ENCODE data around the gene LSP1.

GRCh38 chr11:1899686-1900085 is 46.8 kb downstream of the LSP1 start:
- TF ChIP-seq RAD21 (IDR thresholded peaks at IDR 0.05) (no peak), CTCF (IDR thresholded peaks at IDR 0.05; ENCODE audit: low read depth, low read length, missing input control) (no peak), TAF1 (conservative IDR thresholded peaks at IDR 0.05) (no peak)

Data from liver (tissue), 3 donors.